Measurements from ENCODE around the gene MCRIP1. TPM values are rescaled to one million over a fixed set of nuclear protein-coding genes. Genes with fewer than 3 reads are reported as not detected.

MCRIP1 gene
- polyA plus RNA-seq, 1 of the 3 experiments (the other 2 are of a cell fraction): 156 TPM

DNA sequence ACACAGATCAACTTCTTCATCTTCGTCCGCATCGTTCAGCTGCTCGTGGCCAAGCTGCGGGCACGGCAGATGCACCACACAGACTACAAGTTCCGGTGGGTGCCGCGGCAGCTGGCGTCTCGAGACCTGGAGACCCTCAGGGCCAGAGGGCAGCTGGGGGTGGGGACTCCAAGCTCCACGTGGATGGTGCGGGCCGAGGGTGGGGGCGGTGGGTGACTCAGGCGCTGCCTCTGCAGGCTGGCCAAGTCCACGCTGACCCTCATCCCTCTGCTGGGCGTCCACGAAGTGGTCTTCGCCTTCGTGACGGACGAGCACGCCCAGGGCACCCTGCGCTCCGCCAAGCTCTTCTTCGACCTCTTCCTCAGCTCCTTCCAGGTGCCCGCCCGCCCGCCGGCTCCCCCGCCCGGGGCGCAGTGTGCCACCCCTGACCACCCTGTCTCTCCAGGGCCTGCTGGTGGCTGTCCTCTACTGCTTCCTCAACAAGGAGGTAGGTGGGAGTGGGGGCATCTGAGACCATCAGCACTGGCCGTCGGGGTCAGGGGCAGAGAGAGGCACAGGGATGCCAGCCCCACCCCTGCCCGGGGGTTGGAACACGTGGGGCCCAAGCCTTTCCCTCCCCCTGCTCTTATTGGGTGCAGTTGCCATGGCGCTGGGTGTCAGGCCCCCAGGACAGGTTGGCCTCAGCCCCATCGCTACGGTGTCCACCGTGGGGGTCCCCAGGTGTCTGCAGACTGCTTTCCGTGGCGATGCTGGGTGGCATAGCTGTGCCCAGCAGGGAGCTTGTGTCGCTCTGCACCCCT, 20.3 kb downstream of the MCRIP1 start:
- H3K27me3 ChIP-seq (ENCODE audit: insufficient read depth): peaks cover 33% of the 10 kb centered on the region
- DNase-seq: peak; percentile 77
- TF ChIP-seq RXRA (IDR thresholded peaks at IDR 0.05; ENCODE audit: borderline replicate concordance, low read depth) (no peak), TAF1 (IDR thresholded peaks at IDR 0.05; ENCODE audit: borderline replicate concordance, low read depth, low read length) (no peak), RFX5 (IDR thresholded peaks at IDR 0.05; ENCODE audit: low read length) (no peak), MXI1 (IDR thresholded peaks at IDR 0.05; ENCODE audit: low read depth, low read length) (no peak), SIN3A (IDR thresholded peaks at IDR 0.05; ENCODE audit: borderline replicate concordance, low read depth, low read length) (no peak), GABPA (IDR thresholded peaks at IDR 0.05; ENCODE audit: low read depth) (no peak), FOSL2 (IDR thresholded peaks at IDR 0.05; ENCODE audit: borderline replicate concordance, low read depth) (no peak), NRF1 (IDR thresholded peaks at IDR 0.05; ENCODE audit: low read depth, low read length) (no peak), RAD21 (IDR thresholded peaks at IDR 0.05; ENCODE audit: low read length) (no peak), FOXM1 (IDR thresholded peaks at IDR 0.05; ENCODE audit: low read depth) (no peak), TEAD4 (IDR thresholded peaks at IDR 0.05; ENCODE audit: borderline replicate concordance, insufficient read depth) (no peak), NFIC (IDR thresholded peaks at IDR 0.05; ENCODE audit: borderline replicate concordance) (no peak), MEF2A (IDR thresholded peaks at IDR 0.05; ENCODE audit: borderline replicate concordance, low read depth) (no peak), TCF12 (IDR thresholded peaks at IDR 0.05) (no peak), POLR2AphosphoS5 (IDR thresholded peaks at IDR 0.05; ENCODE audit: low read depth, low read length) (no peak), GATA2 (CRISPR knock-in tag; IDR thresholded peaks at IDR 0.05) (no peak)
- TF ChIP-seq, protein P1, sequence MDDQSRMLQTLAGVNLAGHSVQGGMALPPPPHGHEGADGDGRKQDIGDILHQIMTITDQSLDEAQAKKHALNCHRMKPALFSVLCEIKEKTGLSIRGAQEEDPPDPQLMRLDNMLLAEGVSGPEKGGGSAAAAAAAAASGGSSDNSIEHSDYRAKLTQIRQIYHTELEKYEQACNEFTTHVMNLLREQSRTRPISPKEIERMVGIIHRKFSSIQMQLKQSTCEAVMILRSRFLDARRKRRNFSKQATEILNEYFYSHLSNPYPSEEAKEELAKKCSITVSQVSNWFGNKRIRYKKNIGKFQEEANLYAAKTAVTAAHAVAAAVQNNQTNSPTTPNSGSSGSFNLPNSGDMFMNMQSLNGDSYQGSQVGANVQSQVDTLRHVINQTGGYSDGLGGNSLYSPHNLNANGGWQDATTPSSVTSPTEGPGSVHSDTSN (IDR thresholded peaks at IDR 0.05): no peak
- TF ChIP-seq, protein P2, sequence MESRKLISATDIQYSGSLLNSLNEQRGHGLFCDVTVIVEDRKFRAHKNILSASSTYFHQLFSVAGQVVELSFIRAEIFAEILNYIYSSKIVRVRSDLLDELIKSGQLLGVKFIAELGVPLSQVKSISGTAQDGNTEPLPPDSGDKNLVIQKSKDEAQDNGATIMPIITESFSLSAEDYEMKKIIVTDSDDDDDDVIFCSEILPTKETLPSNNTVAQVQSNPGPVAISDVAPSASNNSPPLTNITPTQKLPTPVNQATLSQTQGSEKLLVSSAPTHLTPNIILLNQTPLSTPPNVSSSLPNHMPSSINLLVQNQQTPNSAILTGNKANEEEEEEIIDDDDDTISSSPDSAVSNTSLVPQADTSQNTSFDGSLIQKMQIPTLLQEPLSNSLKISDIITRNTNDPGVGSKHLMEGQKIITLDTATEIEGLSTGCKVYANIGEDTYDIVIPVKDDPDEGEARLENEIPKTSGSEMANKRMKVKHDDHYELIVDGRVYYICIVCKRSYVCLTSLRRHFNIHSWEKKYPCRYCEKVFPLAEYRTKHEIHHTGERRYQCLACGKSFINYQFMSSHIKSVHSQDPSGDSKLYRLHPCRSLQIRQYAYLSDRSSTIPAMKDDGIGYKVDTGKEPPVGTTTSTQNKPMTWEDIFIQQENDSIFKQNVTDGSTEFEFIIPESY (IDR thresholded peaks at IDR 0.05; ENCODE audit: borderline replicate concordance, low read depth): no peak
- TF ChIP-seq, protein P3, sequence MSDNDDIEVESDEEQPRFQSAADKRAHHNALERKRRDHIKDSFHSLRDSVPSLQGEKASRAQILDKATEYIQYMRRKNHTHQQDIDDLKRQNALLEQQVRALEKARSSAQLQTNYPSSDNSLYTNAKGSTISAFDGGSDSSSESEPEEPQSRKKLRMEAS (IDR thresholded peaks at IDR 0.05; ENCODE audit: low read depth): no peak
- TF ChIP-seq, protein P4, sequence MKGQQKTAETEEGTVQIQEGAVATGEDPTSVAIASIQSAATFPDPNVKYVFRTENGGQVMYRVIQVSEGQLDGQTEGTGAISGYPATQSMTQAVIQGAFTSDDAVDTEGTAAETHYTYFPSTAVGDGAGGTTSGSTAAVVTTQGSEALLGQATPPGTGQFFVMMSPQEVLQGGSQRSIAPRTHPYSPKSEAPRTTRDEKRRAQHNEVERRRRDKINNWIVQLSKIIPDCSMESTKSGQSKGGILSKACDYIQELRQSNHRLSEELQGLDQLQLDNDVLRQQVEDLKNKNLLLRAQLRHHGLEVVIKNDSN (IDR thresholded peaks at IDR 0.05; ENCODE audit: borderline replicate concordance, low read depth): no peak
- CTCF ChIA-PET: interaction anchor here (0.7 to 2.2 kb wide), 11 partner anchors 9 to 81 kb away, joined by 3 to 10 read pairs (median 3); partner anchors contain the start of gene MCRIP1
- 0 out of 4 replicates have a peak overlapping the region, but pooled peaks of 1 of the 2 experiments have one; percentile 17 for H3K27ac ChIP-seq (ENCODE audit: low read depth in 2 of 2, low read length in 1 of 2)
- H3K4me1 ChIP-seq (ENCODE audit: control insufficient read depth in 1 of 2, insufficient read depth in 2 of 2, low read depth in 1 of 2, low read length in 1 of 2): peaks cover 0 to 38% of the 10 kb centered on the region in 2 experiments; a peak in 1 of 4 replicates
- POLR2A ChIA-PET: no interaction called here
- no peaks in the 10 kb centered on the region for H3K9me2 ChIP-seq
- H3K79me2 ChIP-seq (ENCODE audit: insufficient read depth): no peaks in the 10 kb centered on the region
- no peaks in the 10 kb centered on the region for H3K9me3 ChIP-seq
- 69% methylated on average over 39 of the region's 45 CpGs for WGBS (ENCODE audit: low lambda C conversion rate)
- no peaks in the 10 kb centered on the region for H3F3A ChIP-seq (replicated peaks; ENCODE audit: insufficient read depth)
- no peak overlapping the region for H2AFZ ChIP-seq (ENCODE audit: low read depth)
- no peak overlapping the region for H3K9ac ChIP-seq
- no peaks in the 10 kb centered on the region for H3K36me3 ChIP-seq (replicated peaks in 1 of 2; ENCODE audit: control insufficient read depth in 1 of 2, insufficient read depth in 2 of 2, low read length in 1 of 2)
- no peaks in the 10 kb centered on the region for H4K20me1 ChIP-seq (ENCODE audit: insufficient read depth)
- H3K4me3 ChIP-seq (ENCODE audit: low read depth in 2 of 2, low read length in 1 of 2): no peak overlapping the region
- H3K4me2 ChIP-seq: no peak overlapping the region
